ENCODE measurements around the gene WBP1. TPM values are rescaled to one million over a fixed set of nuclear protein-coding genes. Genes with fewer than 3 reads are reported as not detected.

WBP1 gene
- total RNA-seq, 1 donor from 2014 or later, result 18.1 TPM

- Histone ChIP-seq H3K36me3 (peaks cover 7 to 14% of the 10 kb centered on the region in 2 donors), H3K9me3 (no peaks in the 10 kb centered on the region), H3K4me1 (peaks cover 3 to 29% of the 10 kb centered on the region in 2 donors), H3K27me3 (peaks cover 4% of the 10 kb centered on the region), H3K27ac (peak overlapping the region in 1 of 2 donors; percentile 61), H3K4me3 (peak overlapping the region; percentile 54 to 68)
- intact Hi-C loops (cut with DNase I), result no loop called here
- no peak for DNase-seq (ENCODE audit: low spot score in 2 of 2)
- TF ChIP-seq, protein P1, sequence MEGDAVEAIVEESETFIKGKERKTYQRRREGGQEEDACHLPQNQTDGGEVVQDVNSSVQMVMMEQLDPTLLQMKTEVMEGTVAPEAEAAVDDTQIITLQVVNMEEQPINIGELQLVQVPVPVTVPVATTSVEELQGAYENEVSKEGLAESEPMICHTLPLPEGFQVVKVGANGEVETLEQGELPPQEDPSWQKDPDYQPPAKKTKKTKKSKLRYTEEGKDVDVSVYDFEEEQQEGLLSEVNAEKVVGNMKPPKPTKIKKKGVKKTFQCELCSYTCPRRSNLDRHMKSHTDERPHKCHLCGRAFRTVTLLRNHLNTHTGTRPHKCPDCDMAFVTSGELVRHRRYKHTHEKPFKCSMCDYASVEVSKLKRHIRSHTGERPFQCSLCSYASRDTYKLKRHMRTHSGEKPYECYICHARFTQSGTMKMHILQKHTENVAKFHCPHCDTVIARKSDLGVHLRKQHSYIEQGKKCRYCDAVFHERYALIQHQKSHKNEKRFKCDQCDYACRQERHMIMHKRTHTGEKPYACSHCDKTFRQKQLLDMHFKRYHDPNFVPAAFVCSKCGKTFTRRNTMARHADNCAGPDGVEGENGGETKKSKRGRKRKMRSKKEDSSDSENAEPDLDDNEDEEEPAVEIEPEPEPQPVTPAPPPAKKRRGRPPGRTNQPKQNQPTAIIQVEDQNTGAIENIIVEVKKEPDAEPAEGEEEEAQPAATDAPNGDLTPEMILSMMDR (IDR thresholded peaks at IDR 0.05), result no peak
Observed at GRCh38 chr2:74503506-74504475, 45.6 kb downstream of the WBP1 start.

DNA sequence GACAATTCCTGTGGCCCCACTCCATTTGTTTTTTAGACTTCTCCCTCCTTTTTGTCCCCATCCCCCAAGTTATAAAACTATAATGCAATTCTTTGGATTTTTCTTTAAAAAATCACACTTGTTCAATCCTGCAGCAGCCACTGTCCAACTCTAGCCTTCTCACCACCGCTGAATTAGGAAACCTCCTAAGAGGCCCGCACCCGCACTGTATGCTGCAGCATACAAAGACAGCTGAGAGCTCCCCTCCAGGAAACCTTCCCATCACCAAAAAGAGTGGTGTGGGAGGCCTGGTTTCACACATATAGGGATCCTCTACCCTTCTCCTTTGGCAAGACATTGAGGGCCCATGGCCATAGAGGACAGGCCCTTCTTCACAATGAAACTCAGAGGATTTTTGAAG lies 46.4 kb downstream of the WBP1 start:
- Histone ChIP-seq H3K4me1 (peaks cover 3 to 24% of the 10 kb centered on the region in 2 donors), H3K27me3 (no peaks in the 10 kb centered on the region), H3K36me3 (peaks cover 7 to 14% of the 10 kb centered on the region in 2 donors), H3K27ac (no peak overlapping the region), H3K4me3 (no peak overlapping the region), H3K9me3 (no peaks in the 10 kb centered on the region)
- TF ChIP-seq, protein P1 (IDR thresholded peaks at IDR 0.05), result no peak
- intact Hi-C loops (cut with DNase I), result no loop called here
- DNase-seq (ENCODE audit: low spot score in 2 of 2), result no peak

DNA sequence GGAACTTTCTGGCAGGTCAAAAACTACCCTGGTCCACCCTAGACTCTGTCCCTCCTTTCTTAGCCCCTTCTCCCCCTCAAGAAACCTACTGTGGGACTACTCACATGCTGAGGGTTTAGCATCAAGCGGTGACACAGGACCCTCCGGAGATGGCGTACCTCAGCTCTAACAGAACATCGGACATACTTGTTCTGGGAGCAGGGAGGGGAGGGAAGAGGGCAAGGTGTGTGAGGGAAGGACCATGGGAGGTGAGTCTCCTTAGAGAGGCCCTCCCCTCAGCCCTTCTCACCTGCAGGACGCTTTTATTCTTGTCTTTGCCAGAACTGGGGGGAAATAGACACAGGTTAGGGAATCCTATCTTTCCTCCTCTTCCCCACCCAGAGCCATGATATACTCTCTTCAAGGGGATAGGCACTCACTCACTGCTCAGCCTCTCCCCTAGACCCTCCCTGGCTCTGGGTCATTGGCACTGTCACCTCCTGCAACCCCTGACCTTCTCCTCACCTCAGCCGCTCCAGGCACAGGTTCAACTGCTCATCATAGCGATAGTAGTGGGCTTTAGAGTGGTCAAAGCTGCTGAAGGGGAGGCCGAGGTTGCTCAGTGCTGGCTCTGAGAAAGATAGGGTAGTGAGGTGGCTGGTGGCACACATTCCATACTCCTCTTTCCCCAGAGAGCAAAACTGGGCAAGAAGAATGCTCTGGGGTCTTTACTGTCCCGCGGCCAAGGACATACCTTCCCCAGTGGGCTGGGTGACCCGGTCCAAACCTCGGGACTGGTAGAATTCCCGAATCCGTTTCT lies 47.4 kb downstream of the WBP1 start:
- no peak overlapping the region for H3K4me3 ChIP-seq
- TF ChIP-seq, protein P1 (IDR thresholded peaks at IDR 0.05), result no peak
- no peak overlapping the region for H3K27ac ChIP-seq
- DNase-seq (ENCODE audit: low spot score in 2 of 2), result no peak
- peaks cover 7 to 14% of the 10 kb centered on the region in 2 donors for H3K36me3 ChIP-seq
- intact Hi-C loops (cut with DNase I), result loop anchor here (2.0 to 5.0 kb wide), 2 partner anchors 51 to 332 kb away; partner anchors contain the start of gene INO80B
- H3K4me1 ChIP-seq, result peaks cover 3 to 24% of the 10 kb centered on the region in 2 donors
- no peaks in the 10 kb centered on the region for H3K9me3 ChIP-seq
- no peaks in the 10 kb centered on the region for H3K27me3 ChIP-seq

DNA sequence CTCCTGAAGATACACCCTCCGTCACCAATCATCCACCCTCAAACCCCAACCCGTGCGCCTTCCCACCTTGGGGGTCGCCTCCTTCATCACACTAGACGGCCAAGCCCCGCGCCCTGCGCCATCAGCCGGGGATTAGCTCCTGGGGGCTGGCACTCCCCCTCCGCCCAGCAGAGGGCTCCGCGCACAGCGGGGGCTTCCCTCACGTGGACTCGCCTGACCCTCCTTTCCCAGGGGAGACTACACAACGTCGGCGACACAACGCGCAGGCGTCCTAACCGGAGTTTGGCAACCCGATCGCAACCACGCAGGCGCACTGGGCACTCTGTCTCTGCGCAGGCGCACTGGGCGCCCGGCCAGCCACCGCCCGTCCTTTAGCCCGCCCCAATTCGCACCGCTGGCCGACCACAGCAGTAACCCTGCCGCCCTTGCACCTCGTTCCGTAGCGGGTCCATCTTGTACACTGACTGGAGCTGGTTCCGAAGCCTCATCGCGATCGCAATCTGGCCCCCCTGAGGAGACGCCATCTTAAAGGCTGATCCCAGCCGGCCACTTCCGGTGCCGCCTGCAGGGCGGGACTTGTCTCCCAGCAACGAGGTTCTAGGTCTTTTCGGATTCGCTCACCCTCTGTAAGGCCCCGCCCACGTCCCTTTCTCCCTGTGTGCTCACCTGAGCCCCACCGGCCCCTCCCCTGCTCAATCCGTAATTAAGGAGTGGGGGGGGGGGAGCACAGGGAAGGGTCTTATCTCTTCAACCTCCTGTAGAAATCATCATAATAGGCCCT lies 49.1 kb downstream of the WBP1 start, which contains the start of gene PCGF1:
TSS of gene PCGF1 (minus strand) at position 551 of the 781 bp plus-strand sequence. CDS start at position 524, 27 bp downstream.
- Histone ChIP-seq H3K4me3 (peak within 1 kb of the TSS; percentile 76 to 78), H3K9me3 (no peaks in the 10 kb centered on the region), H3K4me1 (peaks cover 3 to 24% of the 10 kb centered on the region in 2 donors), H3K36me3 (peaks cover 7 to 14% of the 10 kb centered on the region in 2 donors), H3K27me3 (no peaks in the 10 kb centered on the region), H3K27ac (peak within 1 kb of the TSS; percentile 99)
- TF ChIP-seq, protein P1 (IDR thresholded peaks at IDR 0.05), result peak in 2 of 3 experiments; percentile 19 to 27
- DNase-seq (ENCODE audit: low spot score in 2 of 2), result peak; percentile 97 to 99
- intact Hi-C loops (cut with DNase I), result loop anchor here (1.0 to 5.0 kb wide), 7 partner anchors 22 to 330 kb away; partner anchors contain the start of genes AUP1, DOK1, HTRA2 and INO80B

Measured in ascending aorta (tissue), 2 donors.